Adrenal gland (tissue), 5 donors: Measurements from ENCODE around the gene ANP32E.

Source experiments
- POLR2A ChIP-seq, 2 donors: fragments of 450-650 bp; IDR thresholded peaks; one replicate each; pipeline ENCODE4 v1.6.1; 2017; ENCODE audit warnings: antibody characterized with exemption in 2 of 2, mild to moderate bottlenecking in 2 of 2, moderate library complexity in 1 of 2
- TF ChIP-seq, protein P1 (sequence below), 6 experiments: fragments of 450-650 bp in 4 of 6; fragments of 200-600 bp in 2 of 6; sonication (generic) in 1 of 6; IDR thresholded peaks; 1 replicate in 5 of 6; 2 replicates in 1 of 6; pipeline versions ENCODE4 v1.5.1 to v1.8.0; 2016 to 2021; ENCODE audit warnings: antibody characterized with exemption in 6 of 6, mild to moderate bottlenecking in 2 of 6, moderate library complexity in 1 of 6
- donor health status: DM: no; HTN: no; CAD: no.

- TF ChIP-seq, protein P1, sequence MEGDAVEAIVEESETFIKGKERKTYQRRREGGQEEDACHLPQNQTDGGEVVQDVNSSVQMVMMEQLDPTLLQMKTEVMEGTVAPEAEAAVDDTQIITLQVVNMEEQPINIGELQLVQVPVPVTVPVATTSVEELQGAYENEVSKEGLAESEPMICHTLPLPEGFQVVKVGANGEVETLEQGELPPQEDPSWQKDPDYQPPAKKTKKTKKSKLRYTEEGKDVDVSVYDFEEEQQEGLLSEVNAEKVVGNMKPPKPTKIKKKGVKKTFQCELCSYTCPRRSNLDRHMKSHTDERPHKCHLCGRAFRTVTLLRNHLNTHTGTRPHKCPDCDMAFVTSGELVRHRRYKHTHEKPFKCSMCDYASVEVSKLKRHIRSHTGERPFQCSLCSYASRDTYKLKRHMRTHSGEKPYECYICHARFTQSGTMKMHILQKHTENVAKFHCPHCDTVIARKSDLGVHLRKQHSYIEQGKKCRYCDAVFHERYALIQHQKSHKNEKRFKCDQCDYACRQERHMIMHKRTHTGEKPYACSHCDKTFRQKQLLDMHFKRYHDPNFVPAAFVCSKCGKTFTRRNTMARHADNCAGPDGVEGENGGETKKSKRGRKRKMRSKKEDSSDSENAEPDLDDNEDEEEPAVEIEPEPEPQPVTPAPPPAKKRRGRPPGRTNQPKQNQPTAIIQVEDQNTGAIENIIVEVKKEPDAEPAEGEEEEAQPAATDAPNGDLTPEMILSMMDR (IDR thresholded peaks at IDR 0.05): no peak
- TF ChIP-seq POLR2A (IDR thresholded peaks at IDR 0.05): no peak
These were observed 23.3 kb upstream of the ANP32E start for GRCh38 chr1:150259217-150259616.
